Neuronal stem cell (in vitro differentiated cells): ENCODE data around the gene COX14.

Source experiments
- DNase-seq: peaks from one replicate; pipeline ENCODE4 v3.0.0-alpha.2; 2013; ENCODE audit warnings: low spot score
- H2AFZ ChIP-seq: one replicate; pipeline ENCODE4 v1.6.1; 2013; ENCODE audit warnings: mild to moderate bottlenecking, low read length, inconsistent platforms
- H2AK5ac ChIP-seq: 2 replicates; pipeline ENCODE4 v1.6.1; 2013; ENCODE audit warnings: low read depth, mild to moderate bottlenecking, inconsistent platforms, low read length, moderate library complexity, mixed read lengths
- H2BK120ac ChIP-seq: 2 replicates; pipeline ENCODE4 v1.6.1; 2013; ENCODE audit warnings: low read depth, mild to moderate bottlenecking, inconsistent platforms, low read length, moderate library complexity, mixed read lengths
- H2BK12ac ChIP-seq: one replicate; pipeline ENCODE4 v1.6.1; 2013; ENCODE audit warnings: low read length, inconsistent platforms
- H2BK15ac ChIP-seq: 2 replicates; pipeline ENCODE4 v1.6.1; 2013; ENCODE audit warnings: mild to moderate bottlenecking, low read length, inconsistent platforms, mixed read lengths
- H2BK5ac ChIP-seq: one replicate; pipeline ENCODE4 v1.6.1; 2013; ENCODE audit warnings: inconsistent platforms, mild to moderate bottlenecking, low read length, moderate library complexity
- H3K14ac ChIP-seq: one replicate; pipeline ENCODE4 v1.6.1; 2013; ENCODE audit warnings: low read length, inconsistent platforms
- H3K18ac ChIP-seq: 2 replicates; pipeline ENCODE4 v1.6.1; 2013; ENCODE audit warnings: low read length, inconsistent platforms
- H3K23ac ChIP-seq: 2 replicates; pipeline ENCODE4 v1.6.1; 2013; ENCODE audit warnings: low read depth, mild to moderate bottlenecking, mixed read lengths, low read length, inconsistent platforms; ENCODE audit not compliant: poor library complexity
- H3K27ac ChIP-seq: replicated peaks from 3 replicates; pipeline ENCODE4 v1.5.1; 2013; ENCODE audit warnings: low read length, inconsistent platforms
- H3K27me3 ChIP-seq, 3 experiments: 2 replicates each; pipeline ENCODE4 v1.6.1; 2013; ENCODE audit warnings: low read length in 3 of 3, mild to moderate bottlenecking in 2 of 3, inconsistent platforms in 1 of 3, low read depth in 1 of 3, mixed read lengths in 1 of 3, moderate library complexity in 1 of 3; ENCODE audit not compliant: control insufficient read depth in 3 of 3, insufficient read depth in 3 of 3
- H3K36me3 ChIP-seq, 2 donors: replicated peaks in 1 of 2; 2 replicates each; pipeline ENCODE4 v1.6.1; 2013; ENCODE audit warnings: low read length in 2 of 2; ENCODE audit not compliant: control insufficient read depth in 2 of 2, insufficient read depth in 2 of 2
- H3K4ac ChIP-seq: 2 replicates; pipeline ENCODE4 v1.6.1; 2013; ENCODE audit warnings: inconsistent platforms, mild to moderate bottlenecking, low read length, moderate library complexity
- H3K4me1 ChIP-seq, 2 donors: 1 replicate in 1 of 2; 2 replicates in 1 of 2; pipeline ENCODE4 v1.6.1; 2013; ENCODE audit warnings: low read length in 2 of 2, low read depth in 1 of 2; ENCODE audit not compliant: control insufficient read depth in 2 of 2, insufficient read depth in 1 of 2
- H3K4me2 ChIP-seq: one replicate; pipeline ENCODE4 v1.6.1; 2013; ENCODE audit warnings: mild to moderate bottlenecking, low read length, inconsistent platforms; ENCODE audit not compliant: insufficient read depth, poor library complexity, severe bottlenecking
- H3K4me3 ChIP-seq, 2 donors: 2 replicates each; pipeline ENCODE4 v1.5.1; 2013; ENCODE audit warnings: low read length in 2 of 2, mild to moderate bottlenecking in 2 of 2, inconsistent platforms in 1 of 2, moderate library complexity in 1 of 2
- H3K79me1 ChIP-seq: one replicate; pipeline ENCODE4 v1.6.1; 2013; ENCODE audit warnings: low read depth, mild to moderate bottlenecking, inconsistent platforms, low read length, moderate library complexity
- H3K9ac ChIP-seq: one replicate; pipeline ENCODE4 v1.6.1; 2013; ENCODE audit warnings: mild to moderate bottlenecking, low read depth, low read length, inconsistent platforms; ENCODE audit not compliant: poor library complexity
- H3K9me3 ChIP-seq, 2 donors: replicated peaks in 1 of 2; 2 replicates each; pipeline versions ENCODE3 to v1.6.1; 2013; ENCODE audit warnings: low read length in 2 of 2, mild to moderate bottlenecking in 2 of 2, inconsistent platforms in 1 of 2, low read depth in 1 of 2, mixed read lengths in 1 of 2, moderate library complexity in 1 of 2; ENCODE audit not compliant: control insufficient read depth in 2 of 2, insufficient read depth in 1 of 2
- H4K8ac ChIP-seq: one replicate; pipeline ENCODE4 v1.6.1; 2013; ENCODE audit warnings: low read depth, mild to moderate bottlenecking, inconsistent platforms, low read length, moderate library complexity
- H4K91ac ChIP-seq: one replicate; pipeline ENCODE4 v1.6.1; 2013; ENCODE audit warnings: low read length, low read depth, mild to moderate bottlenecking, inconsistent platforms; ENCODE audit not compliant: poor library complexity
- WGBS, 2 donors: extraction: QIAGEN DNeasy Blood & Tissue Kit; methylation state at CpG; one replicate each; pipeline ENCODE4 v1.1.7; 2013; ENCODE audit warnings: missing lambda C conversion rate in 2 of 2, mixed read lengths in 1 of 2; ENCODE audit not compliant: insufficient read length in 2 of 2, insufficient replicate concordance in 1 of 2; ENCODE audit errors: extremely low coverage in 2 of 2; 5-methylcytosine and 5-hydroxymethylcytosine counted together

COX14 gene

DNA sequence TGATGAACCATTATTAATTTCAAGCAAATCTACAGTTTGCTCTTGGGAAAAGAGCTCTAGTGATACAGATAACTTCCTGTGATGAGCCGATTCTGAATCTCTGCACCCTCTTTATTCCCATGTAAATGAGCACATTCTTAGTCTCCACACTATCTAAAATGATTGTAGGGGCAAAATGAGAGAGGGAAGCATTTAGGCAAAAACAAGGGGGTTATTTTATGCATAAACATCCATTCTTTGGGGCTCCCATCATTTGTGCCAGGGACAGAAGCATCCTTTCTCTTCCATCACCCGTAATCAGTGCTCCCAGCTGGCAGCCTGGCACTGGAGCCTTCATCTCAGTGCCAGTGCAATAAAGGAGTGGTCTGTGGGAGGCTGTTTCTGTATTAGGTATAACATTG is 9.9 kb upstream of the COX14 start:
- Histone ChIP-seq H4K8ac (no peak overlapping the region), H3K9me3 (peaks cover 0 to 1% of the 10 kb centered on the region in 2 donors), H3K27ac (no peak overlapping the region), H2BK5ac (no peak overlapping the region), H3K36me3 (peaks cover 24 to 55% of the 10 kb centered on the region in 2 donors), H3K18ac (no peak overlapping the region), H3K9ac (no peak overlapping the region), H3K27me3 (no peaks in the 10 kb centered on the region), H4K91ac (no peak overlapping the region), H2BK120ac (no peak overlapping the region), H2BK12ac (no peak overlapping the region), H2AFZ (no peak overlapping the region), H2BK15ac (no peak overlapping the region), H3K4me1 (peaks cover 2 to 9% of the 10 kb centered on the region in 2 donors), H3K4ac (no peak overlapping the region), H3K4me3 (no peak overlapping the region), H3K23ac (no peak overlapping the region), H3K79me1 (no peaks in the 10 kb centered on the region), H3K14ac (no peak overlapping the region), H3K4me2 (no peak overlapping the region), H2AK5ac (no peak overlapping the region)
- WGBS, 2 donors = no CpG with 5 or more reads among the region's 2 CpGs
- DNase-seq = no peak

DNA sequence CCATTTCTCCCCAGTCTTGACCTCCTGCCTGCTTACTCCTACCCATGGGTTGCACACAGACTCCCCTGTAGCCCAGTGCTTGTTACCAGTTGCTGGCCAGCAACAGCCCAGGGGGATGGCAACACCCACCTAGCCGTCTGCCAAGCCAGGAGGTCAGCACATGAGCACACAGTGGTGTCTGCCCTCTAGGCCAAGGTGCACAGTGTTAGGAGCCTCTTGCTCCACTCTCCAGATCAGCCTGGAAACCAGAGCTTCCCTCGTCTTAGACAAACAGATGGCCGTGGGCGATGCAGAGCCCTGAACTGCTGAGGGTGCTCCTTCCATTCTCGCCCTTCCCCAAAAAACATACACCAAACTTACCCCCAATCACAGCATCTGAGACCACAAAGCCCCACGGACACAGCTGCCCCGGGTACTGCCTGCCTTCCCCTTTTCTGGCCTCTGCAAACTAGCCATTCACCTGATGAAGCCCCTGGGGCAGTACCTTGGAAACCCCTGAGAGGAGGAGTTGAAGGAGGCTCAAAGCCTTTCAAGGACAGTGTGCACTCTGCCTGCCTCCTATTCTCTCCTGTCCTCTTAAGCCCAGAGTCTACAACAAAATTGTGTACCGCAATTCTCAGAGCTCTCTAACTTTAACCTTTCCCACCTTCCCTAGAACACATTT is 9.3 kb upstream of the COX14 start:
- Histone ChIP-seq H3K4me3 (no peak overlapping the region), H2BK15ac (peak overlapping the region; percentile 42), H4K8ac (no peak overlapping the region), H3K18ac (no peak overlapping the region), H2BK12ac (no peak overlapping the region), H3K4me2 (no peak overlapping the region), H3K9me3 (peaks cover 0 to 1% of the 10 kb centered on the region in 2 donors), H3K4ac (no peak overlapping the region), H3K23ac (no peak overlapping the region), H3K27me3 (no peaks in the 10 kb centered on the region), H2BK120ac (no peak overlapping the region), H3K9ac (no peak overlapping the region), H2AFZ (no peak overlapping the region), H3K14ac (peak overlapping the region; percentile 1), H3K36me3 (peaks cover 24 to 49% of the 10 kb centered on the region in 2 donors), H3K27ac (no peak overlapping the region), H4K91ac (no peak overlapping the region), H3K4me1 (peaks cover 2 to 9% of the 10 kb centered on the region in 2 donors), H3K79me1 (no peaks in the 10 kb centered on the region), H2AK5ac (peak overlapping the region; percentile 40), H2BK5ac (no peak overlapping the region)
- no CpG with 5 or more reads among the region's 8 CpGs for WGBS, 2 donors
- no peak for DNase-seq

DNA sequence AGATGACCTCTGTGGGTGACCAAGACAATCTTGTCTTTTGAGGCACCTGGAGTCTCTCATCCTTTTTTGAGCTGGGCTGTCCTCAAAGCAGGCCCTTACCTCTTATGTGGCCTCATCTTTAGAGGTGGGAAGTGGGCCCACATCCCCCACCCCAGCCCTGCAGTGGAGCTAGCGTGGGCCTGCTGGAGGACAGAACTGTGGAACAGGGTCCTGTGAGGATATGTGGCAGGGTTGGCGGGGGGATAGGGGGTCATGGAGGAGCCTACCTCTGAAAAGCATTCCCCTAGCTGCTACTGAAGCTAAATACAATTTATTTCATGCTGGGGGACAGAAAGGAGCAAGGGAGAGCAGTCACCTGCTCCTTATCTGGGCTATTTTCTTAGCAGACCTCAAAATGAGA is 8.7 kb upstream of the COX14 start:
- H4K8ac ChIP-seq = no peak overlapping the region
- H3K23ac ChIP-seq = no peak overlapping the region
- H3K18ac ChIP-seq = no peak overlapping the region
- WGBS, 2 donors = no CpG with 5 or more reads among the region's 2 CpGs
- H3K4ac ChIP-seq = no peak overlapping the region
- peaks cover 0 to 1% of the 10 kb centered on the region in 2 donors for H3K9me3 ChIP-seq
- H2AK5ac ChIP-seq = no peak overlapping the region
- no peak overlapping the region for H2BK15ac ChIP-seq
- no peak overlapping the region for H3K4me3 ChIP-seq
- no peak overlapping the region for H2BK5ac ChIP-seq
- H3K36me3 ChIP-seq = peaks cover 18 to 44% of the 10 kb centered on the region in 2 donors
- DNase-seq = no peak
- no peak overlapping the region for H3K9ac ChIP-seq
- no peak overlapping the region for H2AFZ ChIP-seq
- no peak overlapping the region for H3K27ac ChIP-seq
- H3K79me1 ChIP-seq = no peaks in the 10 kb centered on the region
- H3K14ac ChIP-seq = no peak overlapping the region
- H2BK12ac ChIP-seq = no peak overlapping the region
- H3K4me1 ChIP-seq = peaks cover 2 to 9% of the 10 kb centered on the region in 2 donors
- no peak overlapping the region for H4K91ac ChIP-seq
- no peak overlapping the region for H3K4me2 ChIP-seq
- H2BK120ac ChIP-seq = no peak overlapping the region
- no peaks in the 10 kb centered on the region for H3K27me3 ChIP-seq

DNA sequence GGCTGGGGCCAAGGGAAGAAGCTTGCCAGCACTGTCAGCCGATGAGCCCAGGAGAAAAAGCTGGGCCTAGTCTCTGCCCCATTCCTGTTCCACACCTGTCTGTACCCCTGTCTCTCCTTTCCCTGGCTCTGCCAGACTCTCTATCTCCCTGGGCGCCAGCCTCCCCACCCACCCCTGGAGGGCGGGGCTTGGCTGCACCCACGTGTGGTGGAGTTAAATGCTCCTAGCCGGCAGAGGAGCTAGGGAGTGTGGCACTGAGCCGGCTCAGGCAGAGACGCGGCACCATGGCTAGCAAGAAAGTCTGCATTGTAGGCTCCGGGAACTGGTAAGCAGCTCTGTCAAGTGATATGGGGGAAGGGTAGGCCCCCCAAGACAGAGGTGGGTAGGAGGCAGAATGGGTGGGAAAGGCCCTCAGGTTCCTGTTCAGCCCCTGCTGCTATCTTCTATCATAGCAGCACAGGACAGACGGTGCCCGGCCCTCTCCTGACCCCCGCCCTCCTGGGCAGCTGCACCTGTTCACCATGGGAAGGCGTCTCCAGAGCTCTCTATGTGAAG is 8.2 kb upstream of the COX14 start, which contains the start of gene GPD1:
GPD1 (plus strand) TSS at position 242 of the 555 bp plus-strand sequence; CDS start at position 285, 43 bp downstream.
- no peak within 1 kb of the TSS for H2BK120ac ChIP-seq
- H2BK12ac ChIP-seq = no peak within 1 kb of the TSS
- no peak within 1 kb of the TSS for H3K4me3 ChIP-seq
- no peaks in the 10 kb centered on the region for H3K79me1 ChIP-seq
- DNase-seq = no peak
- peak within 1 kb of the TSS; percentile 84 for H4K8ac ChIP-seq
- peaks cover 0 to 1% of the 10 kb centered on the region in 2 donors for H3K9me3 ChIP-seq
- H3K27me3 ChIP-seq = no peaks in the 10 kb centered on the region
- H3K14ac ChIP-seq = peak within 1 kb of the TSS; percentile 67
- peak within 1 kb of the TSS; percentile 40 for H2AK5ac ChIP-seq
- peak within 1 kb of the TSS; percentile 14 for H3K9ac ChIP-seq
- no peak within 1 kb of the TSS for H2BK5ac ChIP-seq
- no CpG with 5 or more reads among the region's 13 CpGs for WGBS, 2 donors
- H3K18ac ChIP-seq = peak within 1 kb of the TSS; percentile 57
- H2AFZ ChIP-seq = no peak within 1 kb of the TSS
- peaks cover 14 to 39% of the 10 kb centered on the region in 2 donors for H3K36me3 ChIP-seq
- no peak within 1 kb of the TSS for H3K4me2 ChIP-seq
- peaks cover 2 to 9% of the 10 kb centered on the region in 2 donors for H3K4me1 ChIP-seq
- H3K4ac ChIP-seq = no peak within 1 kb of the TSS
- H3K23ac ChIP-seq = peak within 1 kb of the TSS; percentile 47
- H4K91ac ChIP-seq = no peak within 1 kb of the TSS
- H2BK15ac ChIP-seq = no peak within 1 kb of the TSS
- H3K27ac ChIP-seq = no peak within 1 kb of the TSS
